H1 (cell line): ENCODE measurements around the gene ZNF511. TPM values are rescaled to one million over a fixed set of nuclear protein-coding genes. Genes with fewer than 3 reads are reported as not detected.

Source experiments
- CTCF ChIA-PET: fragments of 300-600 bp; sonication (Branson Sonifier 250); formaldehyde crosslinking; loops from one replicate; lab custom pipeline; 2021; ENCODE audit not compliant: partially characterized antibody; lab: Charles Lee
- POLR2A ChIA-PET: fragments of 300-600 bp; sonication (Branson Sonifier 250); formaldehyde crosslinking; loops from one replicate; lab custom pipeline; 2021; ENCODE audit warnings: inconsistent platforms; ENCODE audit not compliant: partially characterized antibody; lab: Charles Lee
- DNase-seq, 2 experiments: peaks; one replicate each; pipeline versions ENCODE4 v3.0.0 to v3.0.0-alpha.2; 2010 to 2022; ENCODE audit warnings: low spot score in 2 of 2, low read depth in 1 of 2, mixed read lengths in 1 of 2
- FAIRE-seq: peaks from 2 replicates; lab custom pipeline; 2011; peaks lifted over from hg19 to GRCh38; lab: Jason Lieb, UNC
- H2AFZ ChIP-seq: 2 replicates; pipeline ENCODE4 v1.8.1; 2012; ENCODE audit warnings: low read length, inconsistent platforms
- H2AK5ac ChIP-seq: 2 replicates; pipeline ENCODE4 v1.6.1; 2013; ENCODE audit warnings: low read depth, low read length
- H2BK120ac ChIP-seq: replicated peaks from 2 replicates; pipeline ENCODE3; 2013; ENCODE audit warnings: low read depth, low read length, inconsistent platforms
- H2BK12ac ChIP-seq: 2 replicates; pipeline ENCODE4 v1.6.1; 2013; ENCODE audit warnings: low read depth, low read length
- H2BK15ac ChIP-seq: 2 replicates; pipeline ENCODE4 v1.6.1; 2013; ENCODE audit warnings: low read length
- H2BK20ac ChIP-seq: 2 replicates; pipeline ENCODE4 v1.6.1; 2013; ENCODE audit warnings: low read length
- H2BK5ac ChIP-seq: 2 replicates; pipeline ENCODE4 v1.6.1; 2013; ENCODE audit warnings: low read depth, low read length
- H3K14ac ChIP-seq: 2 replicates; pipeline ENCODE4 v1.6.1; 2013; ENCODE audit warnings: inconsistent platforms; ENCODE audit not compliant: insufficient read length
- H3K18ac ChIP-seq: 2 replicates; pipeline ENCODE4 v1.6.1; 2013; ENCODE audit warnings: low read length; ENCODE audit errors: extremely low read depth
- H3K23ac ChIP-seq: 2 replicates; pipeline ENCODE4 v1.6.1; 2013; ENCODE audit warnings: inconsistent platforms; ENCODE audit not compliant: insufficient read length
- H3K23me2 ChIP-seq: 2 replicates; pipeline ENCODE4 v1.6.1; 2013; ENCODE audit warnings: low read depth, low read length
- H3K27ac ChIP-seq: 2 replicates; pipeline ENCODE4 v1.6.1; 2011; ENCODE audit warnings: low read depth, low read length, inconsistent platforms
- H3K27me3 ChIP-seq, 4 experiments: replicated peaks in 1 of 4; 1 replicate in 1 of 4; 2 replicates in 3 of 4; pipeline versions ENCODE4 v1.6.1 to v1.8.1; 2011 to 2013; ENCODE audit warnings: low read length in 3 of 4, mild to moderate bottlenecking in 3 of 4, inconsistent platforms in 2 of 4, mixed read lengths in 2 of 4, moderate library complexity in 1 of 4; ENCODE audit not compliant: control insufficient read depth in 3 of 4, insufficient read depth in 3 of 4; ENCODE audit errors: extremely low read depth in 1 of 4
- H3K36me3 ChIP-seq, 4 experiments: 2 replicates each; pipeline versions ENCODE4 v1.6.1 to v1.8.1; 2011 to 2013; ENCODE audit warnings: mild to moderate bottlenecking in 4 of 4, low read length in 3 of 4, moderate library complexity in 2 of 4, control low read depth in 1 of 4, inconsistent platforms in 1 of 4; ENCODE audit not compliant: insufficient read depth in 4 of 4, control insufficient read depth in 2 of 4
- H3K4ac ChIP-seq: replicated peaks from 2 replicates; pipeline ENCODE3; 2013; ENCODE audit warnings: low read length, low read depth, mixed read lengths, inconsistent platforms; ENCODE audit not compliant: insufficient read length
- H3K4me1 ChIP-seq, 4 experiments: replicated peaks in 1 of 4; 1 replicate in 1 of 4; 2 replicates in 3 of 4; pipeline versions ENCODE4 v1.6.1 to v1.8.1; 2011 to 2013; ENCODE audit warnings: low read length in 3 of 4, inconsistent platforms in 2 of 4, mixed read lengths in 1 of 4; ENCODE audit not compliant: insufficient read depth in 4 of 4, control insufficient read depth in 3 of 4
- H3K4me2 ChIP-seq, 2 experiments: 2 replicates each; pipeline versions ENCODE4 v1.6.1 to v1.8.1; 2011 to 2013; ENCODE audit warnings: low read depth in 2 of 2, low read length in 2 of 2, control low read depth in 1 of 2, inconsistent platforms in 1 of 2, mild to moderate bottlenecking in 1 of 2; ENCODE audit not compliant: insufficient read depth in 1 of 2
- H3K4me3 ChIP-seq, 4 experiments: fragments of 200-600, 300-600 bp in 1 of 4; sonication (generic), shearing (Covaris generic), sonication (Bioruptor Twin) in 1 of 4; 2 replicates each; pipeline versions ENCODE4 v1.5.1 to v1.8.1; 2011 to 2016; ENCODE audit warnings: low read length in 4 of 4, low read depth in 3 of 4, control low read depth in 2 of 4, inconsistent platforms in 2 of 4, mild to moderate bottlenecking in 2 of 4, mixed read lengths in 1 of 4, moderate library complexity in 1 of 4; ENCODE audit not compliant: insufficient read depth in 2 of 4; ENCODE audit errors: extremely low read depth in 1 of 4
- H3K56ac ChIP-seq: replicated peaks from 2 replicates; pipeline ENCODE3; 2013; ENCODE audit warnings: low read depth, mild to moderate bottlenecking, mixed read lengths, low read length, inconsistent platforms; ENCODE audit not compliant: insufficient read length
- H3K79me1 ChIP-seq: 2 replicates; pipeline ENCODE4 v1.6.1; 2013; ENCODE audit warnings: low read depth, low read length, control low read depth
- H3K79me2 ChIP-seq, 2 experiments: 2 replicates each; pipeline versions ENCODE4 v1.6.1 to v1.8.1; 2012 to 2013; ENCODE audit warnings: low read length in 2 of 2, mild to moderate bottlenecking in 2 of 2, inconsistent platforms in 1 of 2; ENCODE audit not compliant: insufficient read depth in 2 of 2, control insufficient read depth in 1 of 2
- H3K9ac ChIP-seq, 4 experiments: replicated peaks in 1 of 4; 1 replicate in 1 of 4; 2 replicates in 3 of 4; pipeline versions ENCODE4 v1.6.1 to v1.8.1; 2011 to 2013; ENCODE audit warnings: low read depth in 3 of 4, low read length in 3 of 4, control low read depth in 2 of 4, mild to moderate bottlenecking in 2 of 4, moderate library complexity in 2 of 4, inconsistent platforms in 1 of 4; ENCODE audit errors: extremely low read depth in 1 of 4
- H3K9me3 ChIP-seq, 2 experiments: 2 replicates each; pipeline versions ENCODE4 v1.6.1 to v1.8.1; 2012 to 2013; ENCODE audit warnings: mild to moderate bottlenecking in 2 of 2, moderate library complexity in 2 of 2, control low read depth in 1 of 2, inconsistent platforms in 1 of 2, low read depth in 1 of 2, low read length in 1 of 2, mixed read lengths in 1 of 2; ENCODE audit not compliant: insufficient read depth in 2 of 2
- H4K20me1 ChIP-seq, 2 experiments: replicated peaks in 1 of 2; 2 replicates each; pipeline versions ENCODE3 to v1.8.1; 2011 to 2013; ENCODE audit warnings: inconsistent platforms in 2 of 2, low read length in 2 of 2, mild to moderate bottlenecking in 1 of 2; ENCODE audit not compliant: insufficient read depth in 2 of 2, control insufficient read depth in 1 of 2
- H4K5ac ChIP-seq: 2 replicates; pipeline ENCODE4 v1.6.1; 2013; ENCODE audit warnings: low read length, low read depth, mixed read lengths, inconsistent platforms; ENCODE audit not compliant: insufficient read length
- H4K8ac ChIP-seq: 2 replicates; pipeline ENCODE4 v1.8.0; 2013; ENCODE audit warnings: mild to moderate bottlenecking, moderate library complexity, low read length, inconsistent platforms; ENCODE audit not compliant: insufficient read depth; ENCODE audit errors: extremely low read depth
- H4K91ac ChIP-seq: replicated peaks from 2 replicates; pipeline ENCODE3; 2013; ENCODE audit warnings: low read length, mixed read lengths, inconsistent platforms; ENCODE audit not compliant: insufficient read length
- TAF1 ChIP-seq: IDR thresholded peaks from 2 replicates; pipeline ENCODE4 v1.6.1; 2011; ENCODE audit warnings: mild to moderate bottlenecking, low read depth, low read length
- WGBS, 2 experiments: shearing (Covaris generic) in 1 of 2; methylation state at CpG; one replicate each; pipeline versions ENCODE4 v1.1.6 to v1.1.7; 2013 to 2015; ENCODE audit warnings: low lambda C conversion rate in 2 of 2, mixed read lengths in 2 of 2, inconsistent platforms in 1 of 2, low coverage in 1 of 2, missing lambda C conversion rate in 1 of 2; ENCODE audit not compliant: insufficient replicate concordance in 2 of 2, insufficient coverage in 1 of 2, insufficient read length in 1 of 2; ENCODE audit errors: extremely low coverage in 1 of 2, missing lambda C conversion rate in 1 of 2; 5-methylcytosine and 5-hydroxymethylcytosine counted together
- polyA plus RNA-seq, 7 experiments: library from polyadenylated mRNA; depleted of rRNA in 3 of 7; stranded (reverse) in 5 of 7; unstranded in 2 of 7; fragments of >200 nt in 5 of 7; fragments of 200-250 nt in 2 of 7; gene quantifications; 1 replicate in 5 of 7; 2 replicates in 1 of 7; 4 replicates in 1 of 7; pipeline versions ENCODE4 v1.2.1 to v1.2.3, GENCODE V29; 2011 to 2013; ENCODE audit warnings: missing spikeins in 2 of 7, mixed read lengths in 2 of 7
- total RNA-seq: library from RNA; stranded (reverse); fragmentation: NEBNext Ultra II Directional; extraction: Animal tissue kit (Norgen Biotek cat#: 25700); gene quantifications from 2 replicates; pipeline ENCODE4 v1.2.1, GENCODE V29; 2021

The ZNF511 gene
- total and polyA plus RNA-seq, 2 of the 8 experiments (the other 6 are each of a cell fraction or from before 2014, with no cell fraction given) = 55.4 to 71.7 TPM

GRCh38 chr10:133312769-133313145 lies 4.0 kb downstream of the ZNF511 start:
- H3K36me3 ChIP-seq = peaks cover 4 to 22% (median 6%) of the 10 kb centered on the region in 4 experiments; a peak in 7 of 8 replicates
- H3K4me1 ChIP-seq = peaks cover 0 to 5% (median 1%) of the 10 kb centered on the region in 4 experiments; a peak in 4 of 7 replicates
- H3K27me3 ChIP-seq = no peaks in the 10 kb centered on the region
- H2BK120ac ChIP-seq = no peak overlapping the region
- H2BK15ac ChIP-seq = no peak overlapping the region
- FAIRE-seq (no peak), DNase-seq (no peak)
- H2AK5ac ChIP-seq = no peak overlapping the region
- H2AFZ ChIP-seq = no peak overlapping the region
- ChIA-PET CTCF (no interaction called here), POLR2A (no interaction called here)
- H2BK12ac ChIP-seq = no peak overlapping the region
- H3K9ac ChIP-seq = no peak overlapping the region
- no peak overlapping the region for H4K8ac ChIP-seq
- no peaks in the 10 kb centered on the region for H3K9me3 ChIP-seq
- 0 out of 2 replicates have a peak, but pooled peaks cover 4% of the 10 kb centered on the region for H3K79me1 ChIP-seq
- H3K56ac ChIP-seq = no peak overlapping the region
- H3K14ac ChIP-seq = no peak overlapping the region
- H3K4me3 ChIP-seq = no peak overlapping the region
- peaks cover 3 to 5% of the 10 kb centered on the region in 2 experiments; a peak in 3 of 4 replicates for H3K79me2 ChIP-seq
- H4K91ac ChIP-seq = no peak overlapping the region
- peaks cover 3 to 5% of the 10 kb centered on the region in 2 experiments for H4K20me1 ChIP-seq
- no peak overlapping the region for H4K5ac ChIP-seq
- no peak overlapping the region for H3K23ac ChIP-seq
- no peak overlapping the region for H2BK5ac ChIP-seq
- peaks cover 10% of the 10 kb centered on the region; the same call in 1 of the 2 replicates for H3K23me2 ChIP-seq
- no peak overlapping the region for H3K4ac ChIP-seq
- TF ChIP-seq TAF1 = no peak
- 87% methylated on average over 9 of the region's 9 CpGs; no CpG with 5 or more reads in 1 of the 2 experiments for WGBS, 2 experiments
- no peak overlapping the region for H3K4me2 ChIP-seq
- H3K18ac ChIP-seq = no peak overlapping the region
- H2BK20ac ChIP-seq = no peak overlapping the region
- H3K27ac ChIP-seq = no peak overlapping the region
